GM23248 (cell line): ENCODE results near the gene STARD13.

Source experiments
- EZH2 ChIP-seq: fragments of 200-600 bp; sonication (generic); IDR thresholded peaks from 2 replicates; pipeline ENCODE4 v1.6.1; 2018; ENCODE audit warnings: antibody characterized with exemption, mild to moderate bottlenecking; ENCODE audit not compliant: insufficient read depth, poor library complexity, severe bottlenecking
- EZH2phosphoT487 ChIP-seq: fragments of 200-600 bp; sonication (generic); IDR thresholded peaks from 2 replicates; pipeline ENCODE4 v1.6.1; 2018; ENCODE audit warnings: antibody characterized with exemption, moderate library complexity, mild to moderate bottlenecking, low read depth; ENCODE audit not compliant: insufficient read depth

GRCh38 chr13:33164331-33164730 lies 121.2 kb downstream of the STARD13 start:
- no peak for TF ChIP-seq EZH2
- TF ChIP-seq EZH2phosphoT487: no peak
